Measurements from ENCODE around the gene SMPD3. TPM values are rescaled to one million over a fixed set of nuclear protein-coding genes. Genes with fewer than 3 reads are reported as not detected.

SMPD3 gene
- total RNA-seq, 1 experiment from 2014 or later: 0.17 TPM

- no peak overlapping the region for H3K27ac ChIP-seq (ENCODE audit: low read depth, low read length, poor library complexity, severe bottlenecking)
- H3K27me3 ChIP-seq (replicated peaks; ENCODE audit: insufficient read depth, low read depth, low read length, poor library complexity): no peaks in the 10 kb centered on the region
- no peak for TF ChIP-seq CTCF (conservative IDR thresholded peaks at IDR 0.05; ENCODE audit: low read depth, low read length)
- TF ChIP-seq EZH2 (IDR thresholded peaks at IDR 0.05; ENCODE audit: borderline replicate concordance, low read depth, low read length, poor library complexity, severe bottlenecking): no peak
- no peak for DNase-seq (ENCODE audit: low spot score)
- ChIA-PET CTCF (interaction anchor here (0.7 kb wide), 1 partner anchor 60 kb away, joined by 3 read pairs; no protein-coding TSS in a partner anchor), POLR2A (ENCODE audit: low non-redundant PET) (no interaction called here)
- no peaks in the 10 kb centered on the region for H3K9me3 ChIP-seq (ENCODE audit: low read depth, low read length, poor library complexity, severe bottlenecking)
- intact Hi-C loops (cut with micrococcal nuclease; ENCODE audit: unreplicated experiment): loop anchor here (10.0 kb wide), 1 partner anchor 147 kb away; no protein-coding TSS in a partner anchor
- H3K4me1 ChIP-seq (ENCODE audit: insufficient read depth, low read length, poor library complexity, severe bottlenecking): peaks cover 9% of the 10 kb centered on the region
- no peak overlapping the region for H3K4me3 ChIP-seq (ENCODE audit: low read depth, low read length, poor library complexity, severe bottlenecking)
- H3K36me3 ChIP-seq (ENCODE audit: insufficient read depth, low read length, poor library complexity, severe bottlenecking): no peaks in the 10 kb centered on the region
- no TSS peak for BruUV-seq (replicated peaks)
Observed at GRCh38 chr16:68367440-68367839, 80.9 kb downstream of the SMPD3 start.

GRCh38 chr16:68367030-68367429 is 81.3 kb downstream of the SMPD3 start:
- no peak for TF ChIP-seq EZH2 (IDR thresholded peaks at IDR 0.05; ENCODE audit: borderline replicate concordance, low read depth, low read length, poor library complexity, severe bottlenecking)
- TF ChIP-seq CTCF (conservative IDR thresholded peaks at IDR 0.05; ENCODE audit: low read depth, low read length): peak; percentile 66
- Histone ChIP-seq H3K4me3 (ENCODE audit: low read depth, low read length, poor library complexity, severe bottlenecking) (no peak overlapping the region), H3K27me3 (replicated peaks; ENCODE audit: insufficient read depth, low read depth, low read length, poor library complexity) (no peaks in the 10 kb centered on the region), H3K4me1 (ENCODE audit: insufficient read depth, low read length, poor library complexity, severe bottlenecking) (peaks cover 9% of the 10 kb centered on the region), H3K9me3 (ENCODE audit: low read depth, low read length, poor library complexity, severe bottlenecking) (no peaks in the 10 kb centered on the region), H3K36me3 (ENCODE audit: insufficient read depth, low read length, poor library complexity, severe bottlenecking) (no peaks in the 10 kb centered on the region), H3K27ac (ENCODE audit: low read depth, low read length, poor library complexity, severe bottlenecking) (no peak overlapping the region)
- peak; percentile 58 for DNase-seq (ENCODE audit: low spot score)
- POLR2A ChIA-PET (ENCODE audit: low non-redundant PET): no interaction called here
- CTCF ChIA-PET: no interaction called here
- intact Hi-C loops (cut with micrococcal nuclease; ENCODE audit: unreplicated experiment): loop anchor here (10.0 kb wide), 1 partner anchor 148 kb away; no protein-coding TSS in a partner anchor
- no TSS peak for BruUV-seq (replicated peaks)

- TF ChIP-seq CTCF (conservative IDR thresholded peaks at IDR 0.05; ENCODE audit: low read depth, low read length) (no peak), EZH2 (IDR thresholded peaks at IDR 0.05; ENCODE audit: borderline replicate concordance, low read depth, low read length, poor library complexity, severe bottlenecking) (no peak)
- Histone ChIP-seq H3K36me3 (ENCODE audit: insufficient read depth, low read length, poor library complexity, severe bottlenecking) (no peaks in the 10 kb centered on the region), H3K4me1 (ENCODE audit: insufficient read depth, low read length, poor library complexity, severe bottlenecking) (peaks cover 9% of the 10 kb centered on the region), H3K4me3 (ENCODE audit: low read depth, low read length, poor library complexity, severe bottlenecking) (no peak overlapping the region), H3K27ac (ENCODE audit: low read depth, low read length, poor library complexity, severe bottlenecking) (no peak overlapping the region), H3K27me3 (replicated peaks; ENCODE audit: insufficient read depth, low read depth, low read length, poor library complexity) (no peaks in the 10 kb centered on the region), H3K9me3 (ENCODE audit: low read depth, low read length, poor library complexity, severe bottlenecking) (no peaks in the 10 kb centered on the region)
- CTCF ChIA-PET: no interaction called here
- no peak for DNase-seq (ENCODE audit: low spot score)
- POLR2A ChIA-PET (ENCODE audit: low non-redundant PET): no interaction called here
- BruUV-seq (replicated peaks): no TSS peak
- intact Hi-C loops (cut with micrococcal nuclease; ENCODE audit: unreplicated experiment): loop anchor here (10.0 kb wide), 1 partner anchor 149 kb away; no protein-coding TSS in a partner anchor
Observed at GRCh38 chr16:68366062-68366461, 82.2 kb downstream of the SMPD3 start.
